Measurements from ENCODE around the gene HDAC10.

HDAC10 gene

GRCh38 chr22:50197000-50197800 is 53.9 kb downstream of the HDAC10 start:
- Histone ChIP-seq H3K27ac (no peak overlapping the region), H3K4me3 (no peak overlapping the region)

DNA sequence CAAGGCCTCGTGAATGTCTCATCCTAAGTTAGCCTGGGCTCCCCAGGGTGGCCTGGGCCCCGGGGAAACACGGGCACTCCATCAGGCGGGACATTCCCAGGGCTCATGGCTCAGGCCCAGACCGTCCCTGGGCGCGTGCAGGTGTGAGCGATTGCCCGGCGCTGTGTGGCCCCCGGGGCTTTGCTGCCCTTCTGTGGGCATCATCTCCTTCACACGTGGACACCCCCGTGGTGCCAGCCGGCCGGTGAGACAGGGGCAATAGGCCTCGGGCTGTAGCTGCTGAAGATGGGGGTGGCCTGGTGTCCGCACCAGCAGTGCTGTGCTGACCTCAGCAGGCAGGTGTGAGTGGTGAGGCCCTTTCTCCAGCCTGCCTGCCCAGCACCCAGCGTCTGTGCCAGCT is 54.8 kb downstream of the HDAC10 start:
- no peak overlapping the region for H3K27ac ChIP-seq

More for the DNA sequence above, 54.8 kb downstream of the HDAC10 start:
- H3K4me3 ChIP-seq = no peak overlapping the region

Data from skin epidermis (tissue), 12 donors.